ENCODE measurements around the gene ADGRV1. TPM values are rescaled to one million over a fixed set of nuclear protein-coding genes. Genes with fewer than 3 reads are reported as not detected.

ADGRV1 gene
- polyA plus RNA-seq, 1 donor from 2014 or later, result 3.7 TPM

DNA sequence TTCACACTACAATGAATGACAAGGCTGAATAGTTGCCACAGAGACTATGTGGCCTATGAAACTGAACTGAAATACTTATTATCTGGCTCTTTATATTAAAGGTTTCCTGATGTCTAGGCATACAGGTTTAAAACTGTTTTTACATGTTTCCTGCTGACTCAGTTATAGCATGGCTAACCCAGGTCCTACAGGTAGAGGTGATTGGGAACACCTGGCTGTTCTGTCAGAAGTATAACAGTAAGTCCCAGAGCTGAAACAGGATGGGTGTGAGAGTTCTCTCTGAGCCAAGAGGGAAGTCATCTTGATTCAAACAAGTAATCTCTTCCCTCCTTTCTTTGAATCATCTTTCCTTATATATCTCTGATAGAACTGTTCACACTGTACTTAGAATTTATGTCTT, 4.9 kb upstream of the ADGRV1 start:
- Histone ChIP-seq H2AFZ (ENCODE audit: low read depth, low read length) (no peak overlapping the region), H3K27ac (ENCODE audit: low read length) (no peak overlapping the region), H3K4me3 (ENCODE audit: low read length) (no peak overlapping the region), H3K9me3 (ENCODE audit: low read length) (no peaks in the 10 kb centered on the region), H3K9me2 (ENCODE audit: insufficient read depth, low read length) (no peaks in the 10 kb centered on the region), H3K36me3 (ENCODE audit: insufficient read depth, low read length) (no peaks in the 10 kb centered on the region), H3K4me2 (ENCODE audit: low read length) (no peak overlapping the region), H3K9ac (ENCODE audit: low read length) (no peak overlapping the region), H3K27me3 (ENCODE audit: insufficient read depth, low read depth, low read length) (peaks cover 19% of the 10 kb centered on the region), H4K20me1 (ENCODE audit: insufficient read depth) (no peaks in the 10 kb centered on the region), H3K79me2 (replicated peaks; ENCODE audit: insufficient read depth, low read length) (no peaks in the 10 kb centered on the region), H3F3A (ENCODE audit: insufficient read depth, low read length, poor library complexity, severe bottlenecking) (no peaks in the 10 kb centered on the region)
- TF ChIP-seq EZH2 (IDR thresholded peaks at IDR 0.05; ENCODE audit: borderline replicate concordance, insufficient read depth, low read length, poor library complexity, severe bottlenecking), result no peak
- TF ChIP-seq EP300 (conservative IDR thresholded peaks at IDR 0.05; ENCODE audit: poor library complexity, severe bottlenecking), result no peak
- TF ChIP-seq POLR2AphosphoS5 (IDR thresholded peaks at IDR 0.05), result no peak
- TF ChIP-seq MXI1 (conservative IDR thresholded peaks at IDR 0.05; ENCODE audit: poor library complexity, severe bottlenecking), result no peak
- TF ChIP-seq, protein P1, sequence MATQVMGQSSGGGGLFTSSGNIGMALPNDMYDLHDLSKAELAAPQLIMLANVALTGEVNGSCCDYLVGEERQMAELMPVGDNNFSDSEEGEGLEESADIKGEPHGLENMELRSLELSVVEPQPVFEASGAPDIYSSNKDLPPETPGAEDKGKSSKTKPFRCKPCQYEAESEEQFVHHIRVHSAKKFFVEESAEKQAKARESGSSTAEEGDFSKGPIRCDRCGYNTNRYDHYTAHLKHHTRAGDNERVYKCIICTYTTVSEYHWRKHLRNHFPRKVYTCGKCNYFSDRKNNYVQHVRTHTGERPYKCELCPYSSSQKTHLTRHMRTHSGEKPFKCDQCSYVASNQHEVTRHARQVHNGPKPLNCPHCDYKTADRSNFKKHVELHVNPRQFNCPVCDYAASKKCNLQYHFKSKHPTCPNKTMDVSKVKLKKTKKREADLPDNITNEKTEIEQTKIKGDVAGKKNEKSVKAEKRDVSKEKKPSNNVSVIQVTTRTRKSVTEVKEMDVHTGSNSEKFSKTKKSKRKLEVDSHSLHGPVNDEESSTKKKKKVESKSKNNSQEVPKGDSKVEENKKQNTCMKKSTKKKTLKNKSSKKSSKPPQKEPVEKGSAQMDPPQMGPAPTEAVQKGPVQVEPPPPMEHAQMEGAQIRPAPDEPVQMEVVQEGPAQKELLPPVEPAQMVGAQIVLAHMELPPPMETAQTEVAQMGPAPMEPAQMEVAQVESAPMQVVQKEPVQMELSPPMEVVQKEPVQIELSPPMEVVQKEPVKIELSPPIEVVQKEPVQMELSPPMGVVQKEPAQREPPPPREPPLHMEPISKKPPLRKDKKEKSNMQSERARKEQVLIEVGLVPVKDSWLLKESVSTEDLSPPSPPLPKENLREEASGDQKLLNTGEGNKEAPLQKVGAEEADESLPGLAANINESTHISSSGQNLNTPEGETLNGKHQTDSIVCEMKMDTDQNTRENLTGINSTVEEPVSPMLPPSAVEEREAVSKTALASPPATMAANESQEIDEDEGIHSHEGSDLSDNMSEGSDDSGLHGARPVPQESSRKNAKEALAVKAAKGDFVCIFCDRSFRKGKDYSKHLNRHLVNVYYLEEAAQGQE (IDR thresholded peaks at IDR 0.05; ENCODE audit: borderline replicate concordance), result no peak
- no peak for TF ChIP-seq RAD21 (conservative IDR thresholded peaks at IDR 0.05)
- TF ChIP-seq SMC3 (conservative IDR thresholded peaks at IDR 0.05; ENCODE audit: poor library complexity), result no peak
- TF ChIP-seq, protein P2, sequence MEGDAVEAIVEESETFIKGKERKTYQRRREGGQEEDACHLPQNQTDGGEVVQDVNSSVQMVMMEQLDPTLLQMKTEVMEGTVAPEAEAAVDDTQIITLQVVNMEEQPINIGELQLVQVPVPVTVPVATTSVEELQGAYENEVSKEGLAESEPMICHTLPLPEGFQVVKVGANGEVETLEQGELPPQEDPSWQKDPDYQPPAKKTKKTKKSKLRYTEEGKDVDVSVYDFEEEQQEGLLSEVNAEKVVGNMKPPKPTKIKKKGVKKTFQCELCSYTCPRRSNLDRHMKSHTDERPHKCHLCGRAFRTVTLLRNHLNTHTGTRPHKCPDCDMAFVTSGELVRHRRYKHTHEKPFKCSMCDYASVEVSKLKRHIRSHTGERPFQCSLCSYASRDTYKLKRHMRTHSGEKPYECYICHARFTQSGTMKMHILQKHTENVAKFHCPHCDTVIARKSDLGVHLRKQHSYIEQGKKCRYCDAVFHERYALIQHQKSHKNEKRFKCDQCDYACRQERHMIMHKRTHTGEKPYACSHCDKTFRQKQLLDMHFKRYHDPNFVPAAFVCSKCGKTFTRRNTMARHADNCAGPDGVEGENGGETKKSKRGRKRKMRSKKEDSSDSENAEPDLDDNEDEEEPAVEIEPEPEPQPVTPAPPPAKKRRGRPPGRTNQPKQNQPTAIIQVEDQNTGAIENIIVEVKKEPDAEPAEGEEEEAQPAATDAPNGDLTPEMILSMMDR (IDR thresholded peaks at IDR 0.05; ENCODE audit: poor library complexity, severe bottlenecking), result no peak

- Histone ChIP-seq H3F3A (ENCODE audit: insufficient read depth, low read length, poor library complexity, severe bottlenecking) (no peaks in the 10 kb centered on the region), H3K36me3 (ENCODE audit: insufficient read depth, low read length) (no peaks in the 10 kb centered on the region), H3K9ac (ENCODE audit: low read length) (no peak overlapping the region), H2AFZ (ENCODE audit: low read depth, low read length) (no peak overlapping the region), H3K79me2 (replicated peaks; ENCODE audit: insufficient read depth, low read length) (no peaks in the 10 kb centered on the region), H3K4me2 (ENCODE audit: low read length) (no peak overlapping the region), H3K4me3 (ENCODE audit: low read length) (no peak overlapping the region), H3K27ac (ENCODE audit: low read length) (no peak overlapping the region), H3K9me3 (ENCODE audit: low read length) (no peaks in the 10 kb centered on the region), H3K9me2 (ENCODE audit: insufficient read depth, low read length) (no peaks in the 10 kb centered on the region), H3K27me3 (ENCODE audit: insufficient read depth, low read depth, low read length) (peaks cover 25% of the 10 kb centered on the region), H4K20me1 (ENCODE audit: insufficient read depth) (no peaks in the 10 kb centered on the region)
- TF ChIP-seq POLR2AphosphoS5 (IDR thresholded peaks at IDR 0.05), result no peak
- TF ChIP-seq EZH2 (IDR thresholded peaks at IDR 0.05; ENCODE audit: borderline replicate concordance, insufficient read depth, low read length, poor library complexity, severe bottlenecking), result no peak
- no peak for TF ChIP-seq TAF1 (IDR thresholded peaks at IDR 0.05; ENCODE audit: low read depth)
- no peak for TF ChIP-seq SMC3 (conservative IDR thresholded peaks at IDR 0.05; ENCODE audit: poor library complexity)
- TF ChIP-seq, protein P1 (IDR thresholded peaks at IDR 0.05; ENCODE audit: borderline replicate concordance), result no peak
- TF ChIP-seq RAD21 (conservative IDR thresholded peaks at IDR 0.05), result no peak
These were observed 4.1 kb upstream of the ADGRV1 start for GRCh38 chr5:90554358-90555006.

Data from neural cell (in vitro differentiated cells).